ENCODE measurements around the gene ANG. TPM values are rescaled to one million over a fixed set of nuclear protein-coding genes. Genes with fewer than 3 reads are reported as not detected.
"Not testable (repeated sequence)": the region's sequence is repeated elsewhere in the genome, so short reads cannot be mapped to it uniquely, and the experiment has no call there.

Gene ANG
- total and polyA plus RNA-seq, 12 donors, result 0.78 to 12.0 (median 3.6) TPM

- Histone ChIP-seq H3K27ac (no peak overlapping the region), H3K36me3 (replicated peaks in 1 of 2) (no peaks in the 10 kb centered on the region), H3K4me1 (replicated peaks in 1 of 2) (no peaks in the 10 kb centered on the region), H3K9me3 (replicated peaks in 1 of 3) (no peaks in the 10 kb centered on the region), H3K27me3 (no peaks in the 10 kb centered on the region), H3K4me3 (no peak overlapping the region)
- intact Hi-C loops (cut with DNase I), result loop anchor here (2.0 to 10.0 kb wide), 4 partner anchors 158 to 266 kb away; no protein-coding TSS in a partner anchor
- 66 to 97% (median 79%) methylated on average over 5 of the region's 5 CpGs for WGBS, 4 donors
- DNase-seq, result no peak
- TF ChIP-seq, protein P1, sequence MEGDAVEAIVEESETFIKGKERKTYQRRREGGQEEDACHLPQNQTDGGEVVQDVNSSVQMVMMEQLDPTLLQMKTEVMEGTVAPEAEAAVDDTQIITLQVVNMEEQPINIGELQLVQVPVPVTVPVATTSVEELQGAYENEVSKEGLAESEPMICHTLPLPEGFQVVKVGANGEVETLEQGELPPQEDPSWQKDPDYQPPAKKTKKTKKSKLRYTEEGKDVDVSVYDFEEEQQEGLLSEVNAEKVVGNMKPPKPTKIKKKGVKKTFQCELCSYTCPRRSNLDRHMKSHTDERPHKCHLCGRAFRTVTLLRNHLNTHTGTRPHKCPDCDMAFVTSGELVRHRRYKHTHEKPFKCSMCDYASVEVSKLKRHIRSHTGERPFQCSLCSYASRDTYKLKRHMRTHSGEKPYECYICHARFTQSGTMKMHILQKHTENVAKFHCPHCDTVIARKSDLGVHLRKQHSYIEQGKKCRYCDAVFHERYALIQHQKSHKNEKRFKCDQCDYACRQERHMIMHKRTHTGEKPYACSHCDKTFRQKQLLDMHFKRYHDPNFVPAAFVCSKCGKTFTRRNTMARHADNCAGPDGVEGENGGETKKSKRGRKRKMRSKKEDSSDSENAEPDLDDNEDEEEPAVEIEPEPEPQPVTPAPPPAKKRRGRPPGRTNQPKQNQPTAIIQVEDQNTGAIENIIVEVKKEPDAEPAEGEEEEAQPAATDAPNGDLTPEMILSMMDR (IDR thresholded peaks at IDR 0.05), result no peak
- TF ChIP-seq POLR2A (IDR thresholded peaks at IDR 0.05), result no peak
These were observed 10.4 kb downstream of the ANG start for GRCh38 chr14:20698934-20699333.

DNA sequence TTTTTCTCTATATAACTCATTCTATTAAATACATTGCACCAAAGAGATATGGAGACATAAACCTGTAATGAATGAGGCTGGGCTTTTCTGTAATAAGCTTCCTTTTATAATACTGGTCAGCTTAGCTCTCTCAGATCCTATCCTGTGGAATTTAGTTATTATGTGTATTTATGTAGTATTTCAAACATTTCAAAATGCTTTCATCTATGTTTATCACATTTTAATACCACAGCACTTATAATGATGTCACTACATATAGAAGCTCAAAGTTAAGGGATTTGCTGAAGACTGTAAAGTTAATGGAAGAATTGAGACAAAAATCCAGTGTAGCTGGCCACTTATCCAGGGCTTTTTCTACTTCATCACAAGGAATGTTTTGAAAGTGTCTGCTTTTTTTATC is 11.4 kb downstream of the ANG start:
- no peak for TF ChIP-seq POLR2A (IDR thresholded peaks at IDR 0.05)
- TF ChIP-seq, protein P1 (IDR thresholded peaks at IDR 0.05), result no peak
- H3K9me3 ChIP-seq (replicated peaks in 1 of 3), result no peaks in the 10 kb centered on the region
- H3K4me3 ChIP-seq, result no peak overlapping the region
- H3K36me3 ChIP-seq (replicated peaks in 1 of 2), result no peaks in the 10 kb centered on the region
- no peak overlapping the region for H3K27ac ChIP-seq
- intact Hi-C loops (cut with DNase I), result loop anchor here (2.0 to 10.0 kb wide), 4 partner anchors 157 to 265 kb away; no protein-coding TSS in a partner anchor
- DNase-seq, result no peak
- no peaks in the 10 kb centered on the region for H3K4me1 ChIP-seq (replicated peaks in 1 of 2)
- H3K27me3 ChIP-seq, result no peaks in the 10 kb centered on the region

- H3K9me3 ChIP-seq (replicated peaks in 1 of 3); H3K36me3 ChIP-seq (replicated peaks in 1 of 2); H3K27ac ChIP-seq; H3K27me3 ChIP-seq; H3K4me3 ChIP-seq; DNase-seq; intact Hi-C loops (cut with DNase I); H3K4me1 ChIP-seq (replicated peaks in 1 of 2): not testable (repeated sequence)
- WGBS, 4 donors, result 87 to 92% (median 91%) methylated on average over 7 of the region's 7 CpGs
These were observed 12.4 kb downstream of the ANG start for GRCh38 chr14:20700965-20701364.

GRCh38 chr14:20706657-20707355 is 18.2 kb downstream of the ANG start:
- WGBS, 4 donors, result 38 to 59% (median 55%) methylated on average over 4 of the region's 4 CpGs
- H3K4me1 ChIP-seq (replicated peaks in 1 of 2), result no peaks in the 10 kb centered on the region
- no peaks in the 10 kb centered on the region for H3K9me3 ChIP-seq (replicated peaks in 1 of 3)
- H3K27me3 ChIP-seq, result no peaks in the 10 kb centered on the region
- intact Hi-C loops (cut with DNase I), result no loop called here
- TF ChIP-seq, protein P1 (IDR thresholded peaks at IDR 0.05), result no peak
- TF ChIP-seq POLR2A (IDR thresholded peaks at IDR 0.05), result no peak
- no peak overlapping the region for H3K27ac ChIP-seq
- H3K36me3 ChIP-seq (replicated peaks in 1 of 2), result no peaks in the 10 kb centered on the region
- DNase-seq, result no peak
- H3K4me3 ChIP-seq, result no peak overlapping the region

GRCh38 chr14:20707622-20708021 is 19.1 kb downstream of the ANG start:
- no peak for TF ChIP-seq POLR2A (IDR thresholded peaks at IDR 0.05)
- TF ChIP-seq, protein P1 (IDR thresholded peaks at IDR 0.05), result no peak
- Histone ChIP-seq H3K4me1 (replicated peaks in 1 of 2) (no peaks in the 10 kb centered on the region), H3K27ac (no peak overlapping the region), H3K9me3 (replicated peaks in 1 of 3) (no peaks in the 10 kb centered on the region), H3K4me3 (no peak overlapping the region), H3K27me3 (no peaks in the 10 kb centered on the region), H3K36me3 (replicated peaks in 1 of 2) (no peaks in the 10 kb centered on the region)
- DNase-seq, result no peak
- 67 to 79% (median 73%) methylated on average over 2 of the region's 2 CpGs for WGBS, 4 donors
- intact Hi-C loops (cut with DNase I), result no loop called here

All from adrenal gland (tissue), 12 donors.